ENCODE results near the gene SYNCRIP. TPM values are rescaled to one million over a fixed set of nuclear protein-coding genes. Genes with fewer than 3 reads are reported as not detected.

Gene SYNCRIP
- total RNA-seq, 1 experiment from 2014 or later: 164 TPM

DNA sequence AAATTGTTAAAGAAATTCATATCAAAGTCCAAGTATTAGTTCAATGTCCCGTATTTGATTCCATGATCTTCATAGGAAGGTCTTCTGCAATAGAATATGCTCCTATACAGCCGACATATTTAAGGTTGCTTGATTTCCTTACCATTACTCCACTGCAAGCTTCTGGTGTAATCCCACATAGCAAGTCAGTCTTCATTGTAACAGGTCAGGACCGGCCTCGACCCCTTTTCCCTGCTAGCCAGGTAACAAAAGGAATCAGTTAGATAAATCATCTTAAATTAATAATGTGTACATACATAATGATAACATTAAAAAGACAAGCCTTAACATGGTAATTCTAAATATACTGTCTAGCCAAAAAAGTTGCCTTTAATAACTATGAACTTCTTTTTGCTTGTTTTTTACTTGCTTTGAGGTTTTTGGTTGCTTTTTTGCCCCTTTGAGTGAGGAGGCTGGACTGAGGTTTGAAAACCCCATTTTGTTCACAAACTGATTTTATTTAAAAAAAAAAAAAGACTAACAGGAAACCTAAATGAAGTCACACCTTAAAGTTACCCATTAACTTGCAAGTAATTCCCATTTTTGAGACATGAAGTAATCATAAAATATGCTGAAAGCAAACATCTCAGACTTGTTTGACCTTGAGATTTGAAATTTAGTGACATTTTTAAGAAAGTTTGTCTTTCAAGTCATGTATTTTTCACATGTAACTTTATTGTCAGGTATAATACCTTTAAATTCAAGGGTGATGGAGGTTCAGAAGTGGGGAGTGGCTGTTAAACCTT lies 29.8 kb downstream of the SYNCRIP start:
- no TSS peak for BruUV-seq (replicated peaks)
- no peak for DNase-seq
- H3K4me3 Mint-ChIP-seq (ENCODE audit: low read depth, unreplicated experiment): no peak overlapping the region
- no peaks in the 10 kb centered on the region for H3K9me3 Mint-ChIP-seq (ENCODE audit: low read depth, unreplicated experiment)
- TF ChIP-seq, protein P1, sequence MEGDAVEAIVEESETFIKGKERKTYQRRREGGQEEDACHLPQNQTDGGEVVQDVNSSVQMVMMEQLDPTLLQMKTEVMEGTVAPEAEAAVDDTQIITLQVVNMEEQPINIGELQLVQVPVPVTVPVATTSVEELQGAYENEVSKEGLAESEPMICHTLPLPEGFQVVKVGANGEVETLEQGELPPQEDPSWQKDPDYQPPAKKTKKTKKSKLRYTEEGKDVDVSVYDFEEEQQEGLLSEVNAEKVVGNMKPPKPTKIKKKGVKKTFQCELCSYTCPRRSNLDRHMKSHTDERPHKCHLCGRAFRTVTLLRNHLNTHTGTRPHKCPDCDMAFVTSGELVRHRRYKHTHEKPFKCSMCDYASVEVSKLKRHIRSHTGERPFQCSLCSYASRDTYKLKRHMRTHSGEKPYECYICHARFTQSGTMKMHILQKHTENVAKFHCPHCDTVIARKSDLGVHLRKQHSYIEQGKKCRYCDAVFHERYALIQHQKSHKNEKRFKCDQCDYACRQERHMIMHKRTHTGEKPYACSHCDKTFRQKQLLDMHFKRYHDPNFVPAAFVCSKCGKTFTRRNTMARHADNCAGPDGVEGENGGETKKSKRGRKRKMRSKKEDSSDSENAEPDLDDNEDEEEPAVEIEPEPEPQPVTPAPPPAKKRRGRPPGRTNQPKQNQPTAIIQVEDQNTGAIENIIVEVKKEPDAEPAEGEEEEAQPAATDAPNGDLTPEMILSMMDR (IDR thresholded peaks at IDR 0.05; ENCODE audit: unreplicated experiment): no peak
- H3K4me1 Mint-ChIP-seq (ENCODE audit: low read depth, unreplicated experiment): peaks cover 17% of the 10 kb centered on the region
- peaks cover 76% of the 10 kb centered on the region for H3K36me3 Mint-ChIP-seq (ENCODE audit: insufficient read depth, unreplicated experiment)
- H3K27ac Mint-ChIP-seq (ENCODE audit: unreplicated experiment): peak overlapping the region; percentile 39
- CTCF ChIA-PET: no interaction called here
- H3K27me3 Mint-ChIP-seq (ENCODE audit: unreplicated experiment): no peaks in the 10 kb centered on the region
- intact Hi-C loops (cut with micrococcal nuclease; ENCODE audit: unreplicated experiment): no loop called here

DNA sequence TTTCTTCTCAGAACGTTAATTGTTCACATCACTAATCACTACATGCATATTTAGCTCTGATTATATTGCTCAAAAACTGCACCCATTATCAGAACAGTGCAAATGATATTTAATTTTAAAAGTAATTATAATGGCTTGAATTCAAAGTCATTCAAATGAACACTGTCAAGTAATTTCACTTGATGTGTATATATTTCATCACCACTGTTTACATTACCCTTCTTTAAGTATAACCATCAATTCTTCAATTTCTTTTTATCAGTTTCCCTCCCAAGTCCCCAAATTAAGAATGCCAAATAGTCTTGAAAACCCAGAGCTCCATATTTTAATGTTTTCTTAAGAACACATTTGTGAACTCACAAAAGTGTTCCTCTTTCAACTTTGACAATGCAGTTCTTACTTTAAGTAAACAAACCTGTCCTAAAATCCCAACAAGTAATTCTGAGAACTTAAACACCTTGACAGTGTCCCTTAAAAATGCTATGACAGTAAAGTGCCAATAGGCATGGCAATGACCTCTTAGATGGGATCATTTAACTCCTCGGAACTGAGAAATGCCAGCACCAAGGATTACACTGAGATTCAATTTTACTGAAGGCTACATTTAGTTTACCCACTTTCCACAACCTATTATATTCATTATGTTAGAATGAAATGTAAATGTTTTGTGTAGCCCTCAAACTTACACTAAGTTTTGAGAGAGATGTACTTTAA lies 32.3 kb downstream of the SYNCRIP start:
- peak overlapping the region; percentile 73 for H3K27ac Mint-ChIP-seq (ENCODE audit: unreplicated experiment)
- H3K27me3 Mint-ChIP-seq (ENCODE audit: unreplicated experiment): no peaks in the 10 kb centered on the region
- H3K36me3 Mint-ChIP-seq (ENCODE audit: insufficient read depth, unreplicated experiment): peaks cover 76% of the 10 kb centered on the region
- no TSS peak for BruUV-seq (replicated peaks)
- no peak overlapping the region for H3K4me3 Mint-ChIP-seq (ENCODE audit: low read depth, unreplicated experiment)
- TF ChIP-seq, protein P1 (IDR thresholded peaks at IDR 0.05; ENCODE audit: unreplicated experiment): no peak
- intact Hi-C loops (cut with micrococcal nuclease; ENCODE audit: unreplicated experiment): no loop called here
- no peak for DNase-seq
- peaks cover 17% of the 10 kb centered on the region for H3K4me1 Mint-ChIP-seq (ENCODE audit: low read depth, unreplicated experiment)
- CTCF ChIA-PET: no interaction called here
- H3K9me3 Mint-ChIP-seq (ENCODE audit: low read depth, unreplicated experiment): no peaks in the 10 kb centered on the region

DNA sequence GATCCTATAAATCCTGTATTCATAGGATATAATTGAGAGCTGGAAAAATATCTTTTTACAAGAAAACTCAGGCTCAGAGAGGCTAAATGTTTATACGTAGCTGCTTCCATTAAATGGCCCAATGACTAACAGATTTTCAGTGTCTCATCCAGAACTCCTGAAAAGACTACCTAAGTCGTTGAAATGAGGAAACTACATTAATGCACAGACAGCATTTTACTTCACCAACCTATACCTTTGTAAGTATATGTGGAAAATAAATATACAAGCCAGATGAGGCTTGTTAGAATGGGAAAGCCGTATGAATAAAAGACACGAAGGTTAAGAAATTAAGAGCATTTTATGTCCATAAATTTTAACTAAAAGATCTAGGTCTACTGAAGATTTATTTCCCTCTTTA lies 40.6 kb downstream of the SYNCRIP start:
- BruUV-seq (replicated peaks): no TSS peak
- Mint-ChIP-seq H3K4me1 (ENCODE audit: low read depth, unreplicated experiment) (peaks cover 9% of the 10 kb centered on the region), H3K27me3 (ENCODE audit: unreplicated experiment) (no peaks in the 10 kb centered on the region), H3K27ac (ENCODE audit: unreplicated experiment) (no peak overlapping the region), H3K4me3 (ENCODE audit: low read depth, unreplicated experiment) (no peak overlapping the region), H3K9me3 (ENCODE audit: low read depth, unreplicated experiment) (no peaks in the 10 kb centered on the region), H3K36me3 (ENCODE audit: insufficient read depth, unreplicated experiment) (peaks cover 48% of the 10 kb centered on the region)
- intact Hi-C loops (cut with micrococcal nuclease; ENCODE audit: unreplicated experiment): no loop called here
- CTCF ChIA-PET: interaction anchor here (0.7 kb wide), 1 partner anchor 108 kb away, joined by 12 read pairs; no protein-coding TSS in a partner anchor
- TF ChIP-seq, protein P1 (IDR thresholded peaks at IDR 0.05; ENCODE audit: unreplicated experiment): no peak
- no peak for DNase-seq

DNA sequence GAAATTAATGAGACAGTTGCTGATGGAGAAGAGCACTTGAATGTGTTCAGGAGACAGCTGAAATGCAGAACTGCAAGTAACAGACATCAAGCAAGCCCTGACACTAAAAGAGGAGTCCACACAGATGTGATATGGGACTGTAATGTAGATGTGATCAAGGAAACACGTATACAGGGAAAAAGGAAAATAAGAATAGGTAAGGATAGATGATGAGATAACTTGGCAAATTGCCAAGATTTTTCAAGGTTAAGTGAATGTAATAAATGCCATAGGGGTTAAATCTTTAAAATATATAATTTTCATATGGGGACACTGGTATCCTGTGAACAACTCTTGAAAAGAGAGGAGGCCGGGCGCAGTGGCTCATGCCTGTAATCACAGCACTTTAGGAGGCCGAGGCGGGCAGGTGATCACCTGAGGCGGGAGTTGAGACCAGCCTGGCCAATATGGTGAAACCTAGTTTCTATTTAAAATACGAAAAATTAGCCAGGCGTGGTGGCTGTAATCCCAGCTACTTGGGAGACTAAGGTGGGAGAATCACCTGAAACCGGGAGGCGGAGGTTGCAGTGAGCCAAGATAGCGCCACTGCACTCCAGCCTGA lies 41.9 kb downstream of the SYNCRIP start:
- CTCF ChIA-PET: no interaction called here
- DNase-seq: no peak
- Mint-ChIP-seq H3K4me1 (ENCODE audit: low read depth, unreplicated experiment) (peaks cover 13% of the 10 kb centered on the region), H3K27me3 (ENCODE audit: unreplicated experiment) (no peaks in the 10 kb centered on the region), H3K36me3 (ENCODE audit: insufficient read depth, unreplicated experiment) (peaks cover 37% of the 10 kb centered on the region), H3K9me3 (ENCODE audit: low read depth, unreplicated experiment) (no peaks in the 10 kb centered on the region), H3K4me3 (ENCODE audit: low read depth, unreplicated experiment) (no peak overlapping the region), H3K27ac (ENCODE audit: unreplicated experiment) (peak overlapping the region; percentile 83)
- intact Hi-C loops (cut with micrococcal nuclease; ENCODE audit: unreplicated experiment): no loop called here
- TF ChIP-seq, protein P1 (IDR thresholded peaks at IDR 0.05; ENCODE audit: unreplicated experiment): no peak
- BruUV-seq (replicated peaks): no TSS peak

All from Calu3 (cell line).